ENCODE measurements around the gene PSEN2. TPM values are rescaled to one million over a fixed set of nuclear protein-coding genes. Genes with fewer than 3 reads are reported as not detected.

PSEN2 gene
- total and polyA plus RNA-seq, 10 of the 15 experiments (the other 5 are each of a cell fraction or from before 2014, with no cell fraction given), result 0.90 to 13.3 (median 7.0) TPM

GRCh38 chr1:226898246-226898645 lies 27.8 kb downstream of the PSEN2 start (continued):
- TF ChIP-seq NR2C2 (IDR thresholded peaks at IDR 0.05; ENCODE audit: borderline replicate concordance, control insufficient read depth, insufficient read length, low read depth) (no peak), MTA2 (IDR thresholded peaks at IDR 0.05; ENCODE audit: low read depth) (no peak), POLR2A (IDR thresholded peaks at IDR 0.05; ENCODE audit: low read depth, low read length) (no peak), MEF2B (IDR thresholded peaks at IDR 0.05; ENCODE audit: partially characterized antibody, poor library complexity, severe bottlenecking) (no peak), PAX8 (IDR thresholded peaks at IDR 0.05) (no peak), ZZZ3 (IDR thresholded peaks at IDR 0.05; ENCODE audit: control insufficient read depth, insufficient read length, low read depth) (no peak)

GRCh38 chr1:226901421-226901820 lies 31.0 kb downstream of the PSEN2 start:
- WGBS (ENCODE audit: insufficient coverage, insufficient replicate concordance, low lambda C conversion rate, missing lambda C conversion rate), result 18% methylated on average over 3 of the region's 4 CpGs
- ATAC-seq (no peak), DNase-seq (ENCODE audit: low read depth, low spot score) (no peak), FAIRE-seq (no peak)
- Histone ChIP-seq H3K27me3 (replicated peaks in 1 of 2; ENCODE audit: control insufficient read depth in 2 of 2, insufficient read depth in 2 of 2, low read length in 1 of 2) (no peaks in the 10 kb centered on the region), H3K9me3 (replicated peaks; ENCODE audit: control insufficient read depth, insufficient read depth, low read length) (no peaks in the 10 kb centered on the region; the same call in 2 of the 3 replicates), H3K27ac (ENCODE audit: control insufficient read depth, insufficient read depth) (no peak overlapping the region), H3K9ac (ENCODE audit: control insufficient read depth, insufficient read depth, low read length) (no peak overlapping the region), H3K4me2 (ENCODE audit: control insufficient read depth, insufficient read depth) (no peak overlapping the region), H4K20me1 (ENCODE audit: control insufficient read depth, insufficient read depth) (no peaks in the 10 kb centered on the region), H3K36me3 (ENCODE audit: control insufficient read depth in 2 of 2, insufficient read depth in 2 of 2, low read length in 1 of 2) (no peaks in the 10 kb centered on the region; a peak in 1 of 4 replicates), H3K4me3 (no peak overlapping the region), H3K79me2 (ENCODE audit: control insufficient read depth, insufficient read depth, low read length) (no peaks in the 10 kb centered on the region), H3K4me1 (ENCODE audit: control insufficient read depth, insufficient read depth, low read length) (no peaks in the 10 kb centered on the region), H2AFZ (ENCODE audit: control insufficient read depth, low read depth, low read length) (no peak overlapping the region)
- TF ChIP-seq ZNF592 (IDR thresholded peaks at IDR 0.05), result no peak
- TF ChIP-seq PAX8 (IDR thresholded peaks at IDR 0.05), result no peak
- no peak for TF ChIP-seq REST (IDR thresholded peaks at IDR 0.05; ENCODE audit: low read depth, low read length)
- TF ChIP-seq IKZF1 (conservative IDR thresholded peaks at IDR 0.05), result no peak
- no peak for TF ChIP-seq IRF4 (IDR thresholded peaks at IDR 0.05; ENCODE audit: low read depth, low read length)
- TF ChIP-seq SREBF2 (IDR thresholded peaks at IDR 0.05; ENCODE audit: low read length), result no peak
- no peak for TF ChIP-seq ZBED1 (IDR thresholded peaks at IDR 0.05; ENCODE audit: borderline replicate concordance)
- TF ChIP-seq CBFB (IDR thresholded peaks at IDR 0.05; ENCODE audit: low read depth), result no peak
- ChIA-PET POLR2A (no interaction called here), RAD21 (ENCODE audit: unreplicated experiment) (no interaction called here), SMC1A (ENCODE audit: uncharacterized antibody, unreplicated experiment) (no interaction called here), CTCF (no interaction called here)
- in situ Hi-C loops (cut with MboI) (no loop called here), intact Hi-C loops (cut with micrococcal nuclease; ENCODE audit: unreplicated experiment) (no loop called here)
- BruUV-seq (replicated peaks), result no TSS peak

Data from GM12878 (cell line).